WI38 (cell line): Measurements from ENCODE around the gene IDH3B.
"Not testable (repeated sequence)": the region's sequence is repeated elsewhere in the genome, so short reads cannot be mapped to it uniquely, and the experiment has no call there.

ENCODE experiments used
- H3K4me3 ChIP-seq: 2 replicates; pipeline ENCODE4 v1.5.1; 2011; ENCODE audit warnings: low read depth, mild to moderate bottlenecking, control low read depth, low read length
- CTCF ChIP-seq: IDR thresholded peaks from 2 replicates; pipeline ENCODE4 v1.5.1; 2012; ENCODE audit warnings: low read depth, mild to moderate bottlenecking, control low read depth, low read length

The IDH3B gene

DNA sequence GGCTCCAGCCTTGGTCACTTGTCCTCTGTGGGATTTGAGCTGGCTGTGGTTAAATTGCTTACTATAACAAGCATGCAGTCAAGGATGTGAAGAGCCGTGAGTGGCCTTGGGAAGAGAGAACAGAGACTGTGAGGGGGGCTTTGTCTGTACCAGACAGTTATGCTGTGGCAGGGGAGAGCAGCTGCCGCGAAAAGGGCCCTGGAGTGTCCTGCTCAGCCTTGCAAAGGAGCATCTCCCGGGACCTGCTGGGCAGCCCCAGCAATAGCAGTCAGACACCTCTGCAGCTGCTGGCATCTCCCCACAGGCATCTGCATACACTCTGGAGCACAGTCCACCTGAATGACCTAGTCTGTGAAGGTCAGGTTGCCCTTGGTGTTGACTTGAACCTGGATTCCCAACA is 34.9 kb upstream of the IDH3B start:
- TF ChIP-seq CTCF: no peak
- H3K4me3 ChIP-seq: no peak overlapping the region

DNA sequence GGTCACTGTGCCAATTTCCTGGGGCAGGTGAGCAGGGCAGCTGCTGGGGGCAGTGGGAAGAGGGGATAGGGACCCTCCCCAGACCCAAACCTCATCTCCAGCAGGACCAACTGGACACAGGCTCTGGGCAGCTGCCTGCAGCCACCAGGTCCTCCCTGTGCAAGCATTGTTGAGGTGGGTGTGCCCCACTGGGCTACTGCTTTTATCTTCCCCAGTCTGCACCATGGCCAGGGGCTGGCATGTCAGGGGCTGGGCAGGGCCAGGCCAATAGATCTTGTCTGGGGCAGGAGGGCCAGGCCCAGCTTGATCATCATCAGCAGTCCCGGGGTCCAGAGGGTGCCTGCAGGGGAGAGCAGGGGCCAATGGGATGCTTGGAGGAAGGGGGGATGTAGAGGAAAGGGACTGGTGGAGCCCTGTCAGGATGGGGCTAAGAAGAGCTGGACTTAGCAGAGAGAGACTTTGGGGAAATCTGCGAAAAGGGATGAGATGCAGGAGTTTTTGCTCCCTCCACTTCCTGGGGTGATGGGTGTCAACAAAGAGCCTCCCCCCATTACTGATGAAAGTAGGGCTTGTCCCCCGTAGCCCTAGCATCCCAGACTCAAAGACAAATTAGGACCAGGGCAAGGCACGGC is 34.3 kb upstream of the IDH3B start:
- TF ChIP-seq CTCF: no peak
- H3K4me3 ChIP-seq: no peak overlapping the region

DNA sequence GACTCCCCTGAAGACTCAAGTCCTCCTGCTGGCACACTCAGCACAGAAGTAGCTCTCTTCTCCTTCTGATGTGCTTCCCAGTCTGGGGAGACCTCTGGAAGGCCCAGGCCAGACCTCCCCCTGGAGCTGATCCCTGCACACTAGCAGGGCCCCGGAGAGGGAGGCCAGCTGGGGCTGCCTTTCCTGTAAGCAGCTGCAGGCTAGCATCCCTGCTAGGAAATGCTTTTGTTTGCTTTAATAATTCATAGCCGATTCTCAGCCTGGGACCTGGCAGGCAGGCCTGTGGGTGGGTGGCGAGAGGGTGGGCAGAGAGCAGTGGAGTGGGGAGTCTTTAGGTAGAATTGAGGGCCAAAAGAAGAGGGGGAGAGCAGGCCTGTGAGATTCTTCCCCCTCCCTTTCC is 33.8 kb upstream of the IDH3B start:
- TF ChIP-seq CTCF: no peak
- H3K4me3 ChIP-seq: no peak overlapping the region

- H3K4me3 ChIP-seq: no peak overlapping the region
- TF ChIP-seq CTCF: no peak
Measured at GRCh38 chr20:2696646-2697045, 32.6 kb upstream of the IDH3B start.

- H3K4me3 ChIP-seq: not testable (repeated sequence)
Measured at GRCh38 chr20:2695984-2696525, 32.0 kb upstream of the IDH3B start.

GRCh38 chr20:2695206-2695983 is 31.4 kb upstream of the IDH3B start:
- H3K4me3 ChIP-seq: no peak overlapping the region
- no peak for TF ChIP-seq CTCF

GRCh38 chr20:2694519-2694918 is 30.5 kb upstream of the IDH3B start:
- TF ChIP-seq CTCF: no peak

More at GRCh38 chr20:2694519-2694918, 30.5 kb upstream of the IDH3B start:
- H3K4me3 ChIP-seq: no peak overlapping the region
